Measurements from ENCODE around the gene PHF12.

Gene PHF12

DNA sequence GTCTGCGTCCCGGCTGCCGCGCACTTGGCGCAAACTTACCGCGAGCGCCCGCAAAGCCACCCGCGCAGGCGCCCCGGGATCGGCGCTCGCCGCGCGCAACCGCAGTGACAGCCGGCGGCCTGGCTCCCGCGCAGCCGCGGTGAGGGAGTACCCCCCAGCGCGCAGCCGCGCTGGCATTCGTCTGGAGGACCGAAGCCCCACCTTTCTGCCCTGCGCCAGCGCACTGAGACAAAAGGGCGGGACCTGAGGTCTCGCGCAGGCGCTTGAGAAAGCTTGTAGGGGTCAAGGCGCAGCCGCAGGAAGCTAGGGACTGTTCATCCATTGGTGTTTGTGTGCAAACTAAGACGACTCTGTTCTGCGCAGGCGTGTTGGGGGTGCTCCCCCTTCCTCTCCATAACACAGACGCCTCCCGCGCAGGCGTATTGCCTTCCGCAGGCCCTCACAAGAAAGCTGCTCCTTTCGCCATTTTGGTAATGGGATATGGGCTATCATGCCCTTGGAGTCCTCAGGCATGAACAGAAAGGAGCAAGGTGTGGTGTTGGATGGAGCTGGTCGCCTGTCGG is at the start of gene PHF12:
PHF12 (minus strand) TSS at position 91 of the 563 bp plus-strand sequence. CDS start 558 bp downstream, outside the sequence.
- DNase-seq (ENCODE audit: low read depth): peak; percentile 100

DNA sequence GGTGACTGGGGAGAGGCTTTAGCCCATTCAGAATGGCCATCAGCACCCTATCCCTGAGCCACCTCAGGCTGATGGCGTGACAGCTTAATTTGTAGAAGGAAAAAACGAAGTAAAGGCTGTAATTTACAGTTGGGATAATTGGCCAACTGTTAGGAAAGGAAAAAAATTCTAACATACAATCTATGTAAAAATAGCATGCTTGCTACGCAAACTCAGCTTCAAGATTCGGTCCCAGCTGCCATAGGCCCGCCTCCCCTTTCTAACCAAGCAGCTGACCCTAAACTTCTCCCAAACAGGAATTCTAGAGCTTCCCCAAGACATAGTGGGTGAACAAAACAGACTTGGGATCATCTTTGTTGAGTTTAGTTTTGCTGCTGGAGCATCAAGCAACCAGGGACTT is 49.7 kb upstream of the PHF12 start:
- DNase-seq (ENCODE audit: low read depth): no peak

GRCh38 chr17:28999206-28999605 is 47.9 kb upstream of the PHF12 start:
- DNase-seq (ENCODE audit: low read depth): no peak

- DNase-seq (ENCODE audit: low read depth): no peak
Observed at GRCh38 chr17:28997806-28998205, 46.5 kb upstream of the PHF12 start.

DNA sequence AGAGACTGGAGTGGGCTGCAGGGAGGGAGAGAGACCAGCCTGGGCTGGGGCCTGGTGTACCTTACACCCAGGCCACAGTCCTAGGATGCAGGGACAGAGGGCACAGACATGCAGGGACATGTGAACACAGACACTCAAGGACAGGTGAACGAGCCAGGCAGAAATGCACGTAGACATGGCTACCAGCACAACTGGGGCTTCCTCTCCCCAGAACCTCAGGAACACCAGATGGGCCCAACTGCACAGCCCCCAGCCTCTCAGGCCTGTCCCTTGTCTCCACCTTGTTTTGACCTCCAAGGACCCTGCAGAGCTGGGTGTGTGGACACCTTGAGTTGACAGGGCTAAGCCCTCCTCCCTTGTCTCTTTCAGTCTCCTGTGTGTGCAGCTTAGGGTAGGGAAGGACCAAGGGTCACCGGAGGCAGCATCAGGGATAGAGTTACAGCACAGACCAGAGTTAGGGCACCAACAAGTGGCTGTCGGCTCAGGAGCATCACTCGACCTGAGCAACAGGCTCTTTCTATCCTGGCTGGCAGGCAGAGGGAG is 45.3 kb upstream of the PHF12 start:
- no peak for DNase-seq (ENCODE audit: low read depth)

- DNase-seq (ENCODE audit: low read depth): no peak
Observed at GRCh38 chr17:28993645-28994426, 42.5 kb upstream of the PHF12 start.

DNA sequence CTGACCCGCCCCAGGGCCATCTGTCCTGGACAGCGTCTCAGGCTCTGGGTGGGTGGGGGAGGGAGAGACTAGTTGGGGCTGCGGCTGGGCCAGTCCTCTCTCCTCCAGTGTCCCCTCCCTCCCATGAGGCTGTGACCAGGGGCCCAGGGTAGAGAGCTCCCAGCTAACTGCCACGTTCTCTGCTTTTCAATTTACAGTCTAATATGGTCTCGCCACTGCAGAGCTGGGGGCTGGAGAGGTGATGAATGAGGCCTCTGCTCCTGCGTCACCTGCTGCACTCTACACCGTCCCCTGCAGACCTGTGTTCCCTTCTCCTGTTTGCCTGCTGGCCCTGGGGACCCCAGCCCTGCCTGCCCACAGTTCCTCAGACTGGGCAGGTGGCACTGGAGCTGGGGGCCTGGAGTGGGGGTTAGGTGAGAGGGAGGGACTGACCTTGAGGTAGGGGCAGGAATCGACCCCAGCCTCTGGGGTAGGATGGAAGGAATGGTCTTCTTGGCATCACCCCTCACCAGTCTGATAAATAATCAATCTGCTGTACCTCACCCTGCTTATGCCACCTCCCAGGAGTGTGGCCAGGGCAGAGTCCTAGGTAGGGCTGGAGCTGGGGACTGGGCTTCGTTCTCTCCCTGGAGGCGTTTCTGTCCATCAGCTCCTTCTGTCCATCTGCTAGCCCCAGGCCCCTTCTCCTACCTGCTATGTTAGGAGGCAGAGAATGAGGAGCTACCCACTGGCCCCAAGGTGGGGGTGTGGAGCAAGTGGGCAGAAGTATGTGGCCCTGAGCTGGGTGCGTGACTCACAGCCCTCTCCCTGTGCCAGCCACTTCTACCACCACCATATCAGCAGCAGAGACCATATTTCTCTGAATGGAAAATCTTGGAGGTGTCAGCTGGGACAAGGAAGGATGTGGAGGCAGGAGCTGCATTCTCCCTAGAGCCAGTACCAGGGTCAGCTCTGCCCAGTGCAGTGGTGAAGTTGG is 41.6 kb upstream of the PHF12 start:
- DNase-seq (ENCODE audit: low read depth): no peak

DNA sequence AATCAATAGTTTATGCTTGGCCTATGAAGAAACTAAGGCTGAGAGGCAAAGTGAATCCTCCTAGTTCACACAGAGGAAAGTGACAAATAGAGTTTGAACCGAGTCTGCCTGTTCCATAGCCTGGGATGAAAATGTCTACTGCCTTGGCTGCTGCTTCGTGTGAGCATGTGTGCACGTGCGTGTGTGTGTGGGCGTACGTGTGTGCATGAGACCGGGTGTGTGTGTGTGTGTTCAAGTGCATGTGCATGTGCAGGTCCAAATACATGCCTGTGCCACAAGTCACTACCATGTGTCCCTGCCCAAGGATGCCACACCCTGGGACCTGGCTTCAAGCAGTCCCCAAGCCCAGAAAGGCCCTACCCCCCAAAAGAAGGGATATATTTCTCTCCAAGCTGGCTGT is 40.9 kb upstream of the PHF12 start:
- DNase-seq (ENCODE audit: low read depth): no peak

- DNase-seq (ENCODE audit: low read depth): no peak
Observed at GRCh38 chr17:28991779-28992178, 40.5 kb upstream of the PHF12 start.

- no peak for DNase-seq (ENCODE audit: low read depth)
Observed at GRCh38 chr17:28989028-28989427, 37.7 kb upstream of the PHF12 start.

DNA sequence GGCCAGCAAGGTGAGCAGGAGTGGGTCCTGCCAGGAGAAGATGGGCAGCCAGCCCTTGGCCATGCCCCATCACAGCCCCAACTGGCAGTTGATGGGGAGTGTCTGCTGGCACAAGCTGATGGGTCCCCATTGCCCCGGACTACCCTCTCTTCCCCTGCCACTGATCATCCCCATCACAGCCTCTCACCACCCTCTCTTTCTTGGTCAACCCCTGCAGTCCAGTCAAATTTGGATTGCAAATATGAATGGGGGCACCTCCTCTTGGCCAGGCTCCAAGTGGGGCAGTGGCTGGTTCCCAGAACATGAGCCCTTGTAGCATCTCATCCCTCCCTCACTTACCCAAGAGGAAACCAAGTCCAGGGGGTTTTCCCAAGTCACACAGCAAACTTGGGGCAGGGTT is 37.2 kb upstream of the PHF12 start:
- no peak for DNase-seq (ENCODE audit: low read depth)

- no peak for DNase-seq (ENCODE audit: low read depth)
Observed at GRCh38 chr17:28986714-28987655, 35.7 kb upstream of the PHF12 start.

DNA sequence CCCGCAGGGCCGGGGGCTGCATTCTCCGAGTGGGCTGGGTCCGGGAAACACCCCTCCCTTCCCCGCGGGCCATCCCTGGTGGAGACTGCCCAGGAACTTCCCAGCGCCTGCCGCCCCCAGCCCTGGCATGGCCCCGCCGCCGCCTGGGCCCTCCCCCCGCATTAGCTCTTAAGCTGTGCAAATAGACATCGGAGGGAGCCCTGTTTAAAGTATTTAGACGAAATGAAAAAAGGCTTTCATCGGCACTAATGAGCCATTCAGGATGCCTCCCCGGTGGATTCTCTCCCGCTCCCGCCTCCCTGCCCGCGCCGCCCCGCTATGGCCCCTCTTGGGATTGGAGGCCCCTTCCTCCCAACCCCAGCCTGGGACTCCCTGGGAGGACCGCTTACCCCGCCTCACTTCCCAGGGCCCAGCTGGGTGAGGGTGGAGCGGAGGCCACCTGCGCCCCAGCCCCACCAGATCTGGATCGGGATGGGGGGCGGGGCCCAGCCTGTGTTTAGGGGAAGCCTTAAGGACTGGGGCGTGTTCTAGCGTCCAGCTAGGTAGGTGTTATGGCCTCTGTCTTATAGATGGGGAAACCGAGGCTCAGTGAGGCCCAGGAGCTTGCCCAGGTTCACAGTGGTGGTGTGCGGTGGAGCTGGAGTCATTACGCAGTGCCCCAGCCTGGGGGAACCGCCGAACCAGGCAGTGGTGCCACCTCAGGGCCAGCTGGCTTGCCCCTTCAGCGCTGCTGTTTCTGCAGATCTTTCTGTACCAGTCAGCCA is 34.8 kb upstream of the PHF12 start:
- no peak for DNase-seq (ENCODE audit: low read depth)

DNA sequence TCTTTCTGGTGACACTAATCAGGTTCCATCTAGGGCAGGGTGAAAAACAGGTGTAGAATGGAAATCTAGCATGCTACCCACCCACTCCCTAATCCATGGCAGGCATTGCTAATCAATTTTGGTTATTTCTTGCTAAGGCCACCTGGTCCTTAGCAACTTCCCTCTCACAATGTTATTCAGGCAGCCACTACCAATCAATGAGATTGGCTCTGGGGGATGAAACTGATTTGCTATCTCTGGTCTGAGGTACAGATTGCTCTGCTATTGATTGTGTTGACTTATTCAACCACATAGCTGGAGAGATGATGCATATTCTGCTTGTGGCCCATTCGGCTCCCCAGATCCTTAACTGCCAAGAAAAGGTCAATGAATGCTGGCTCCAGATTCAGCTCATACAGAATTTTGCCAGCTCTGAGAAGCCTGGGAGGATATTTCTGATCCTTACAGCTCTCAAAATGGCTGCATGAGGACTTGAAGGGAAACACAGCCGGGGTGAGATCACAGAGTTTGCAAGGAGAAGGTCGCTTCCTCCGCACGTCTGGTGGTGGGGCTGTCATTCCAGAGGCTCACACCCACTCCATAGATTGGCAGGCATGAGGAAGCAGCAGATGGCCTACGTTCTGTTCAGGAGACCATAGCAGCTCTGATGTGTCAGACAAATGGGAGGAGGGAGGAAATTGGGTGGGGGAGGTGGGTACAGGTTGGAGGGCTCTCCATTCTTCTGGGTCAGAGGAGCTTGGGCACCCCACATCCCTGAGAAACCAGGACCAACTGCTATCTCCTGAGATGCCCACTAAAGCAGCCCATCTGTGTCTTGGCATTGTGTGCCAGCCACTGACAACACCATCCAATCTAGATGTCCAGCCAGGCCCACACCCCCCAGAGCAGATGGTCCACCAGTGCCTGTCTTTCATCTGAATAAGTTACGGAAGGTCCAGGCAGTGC is 32.2 kb upstream of the PHF12 start:
- peak; percentile 11 for DNase-seq (ENCODE audit: low read depth)

DNA sequence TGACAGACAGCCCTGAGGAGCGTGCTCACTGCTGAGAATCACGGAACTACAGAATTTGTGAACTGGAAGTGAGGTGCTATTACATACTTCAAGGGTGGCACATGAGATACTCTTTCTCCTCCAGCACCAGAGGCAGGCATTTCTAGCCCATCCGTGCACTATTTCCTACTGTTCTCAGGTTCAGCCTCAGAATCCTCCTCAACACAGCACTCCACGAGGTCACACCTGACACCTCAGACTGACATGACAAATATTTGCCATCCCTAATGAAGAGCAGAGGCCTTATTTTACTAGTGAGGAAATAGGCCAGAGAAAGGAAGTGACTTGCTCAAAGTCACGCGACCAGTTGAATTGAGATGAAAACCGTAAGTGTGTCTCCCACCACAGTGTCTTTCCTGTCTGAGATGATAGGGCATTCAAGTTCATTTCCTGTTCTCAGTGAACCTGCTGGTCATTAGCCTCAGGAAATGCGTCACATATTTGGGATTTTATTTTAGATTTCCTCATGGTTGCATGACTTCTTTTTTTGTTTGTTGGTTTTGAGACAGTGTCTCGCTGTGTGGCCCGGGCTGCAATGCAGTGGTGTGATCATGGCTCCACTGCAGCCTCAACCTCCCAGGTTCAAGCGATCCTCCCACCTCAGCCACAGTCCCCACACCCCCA is 30.9 kb upstream of the PHF12 start:
- DNase-seq (ENCODE audit: low read depth): no peak

- DNase-seq (ENCODE audit: low read depth): no peak
Observed at GRCh38 chr17:28978356-28978964, 27.1 kb upstream of the PHF12 start.

- DNase-seq (ENCODE audit: low read depth): no peak
Observed at GRCh38 chr17:28977659-28978355, 26.5 kb upstream of the PHF12 start.

DNA sequence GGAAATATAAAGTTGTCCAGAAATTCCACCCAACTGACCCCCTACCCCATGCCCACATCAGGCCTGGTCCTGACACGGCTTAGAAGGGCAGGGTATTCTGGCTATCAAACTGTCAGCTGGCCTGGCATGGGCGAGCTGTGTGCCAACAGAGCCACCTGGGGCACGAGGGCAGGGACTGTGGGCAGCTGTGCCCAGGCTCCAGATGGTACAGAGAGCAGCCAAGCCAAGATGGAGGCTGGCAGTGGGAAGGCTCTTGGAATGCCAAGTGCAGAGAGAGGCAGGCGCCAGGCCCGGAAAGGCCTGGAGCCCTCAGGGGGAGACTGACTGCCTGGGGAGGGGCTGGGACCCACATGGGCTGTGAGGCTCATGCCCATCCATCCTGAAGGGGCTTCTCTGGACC is 24.3 kb upstream of the PHF12 start:
- DNase-seq (ENCODE audit: low read depth): no peak

Measured in amniotic epithelial cell (primary cell).